H7 (cell line): Measurements from ENCODE around the gene RBM27. TPM values are rescaled to one million over a fixed set of nuclear protein-coding genes. Genes with fewer than 3 reads are reported as not detected.

Source experiments
- DNase-seq: peaks from one replicate; pipeline ENCODE4 v3.0.0; 2012
- H3K27me3 ChIP-seq: 2 replicates; pipeline ENCODE4 v1.6.0; 2011; ENCODE audit warnings: mild to moderate bottlenecking, low read length; ENCODE audit not compliant: control insufficient read depth, insufficient read depth
- H3K36me3 ChIP-seq: replicated peaks from 2 replicates; pipeline ENCODE4 v1.5.1; 2011; ENCODE audit warnings: low read length; ENCODE audit not compliant: control insufficient read depth, insufficient read depth
- H3K4me3 ChIP-seq: 2 replicates; pipeline ENCODE4 v1.5.1; 2011; ENCODE audit warnings: low read depth, mild to moderate bottlenecking, control low read depth, low read length, moderate library complexity; ENCODE audit not compliant: insufficient read depth
- total RNA-seq: library from RNA; depleted of rRNA; stranded (reverse); fragments of >200 nt; shearing (Covaris generic); gene quantifications from 2 replicates; pipeline ENCODE4 v1.2.3, GENCODE V29; 2014; rRNA removed

The RBM27 gene
- total RNA-seq, 1 experiment from 2014 or later, result 22.7 TPM

- H3K4me3 ChIP-seq, result no peak overlapping the region
- no peaks in the 10 kb centered on the region for H3K27me3 ChIP-seq
- DNase-seq, result no peak
- H3K36me3 ChIP-seq, result no peaks in the 10 kb centered on the region; the same call in none of the 2 replicates
These were observed 18.6 kb downstream of the RBM27 start for GRCh38 chr5:146222005-146222404.

- no peaks in the 10 kb centered on the region; the same call in none of the 2 replicates for H3K36me3 ChIP-seq
- DNase-seq, result no peak
- no peak overlapping the region for H3K4me3 ChIP-seq
- no peaks in the 10 kb centered on the region for H3K27me3 ChIP-seq
These were observed 19.8 kb downstream of the RBM27 start for GRCh38 chr5:146223179-146223578.

DNA sequence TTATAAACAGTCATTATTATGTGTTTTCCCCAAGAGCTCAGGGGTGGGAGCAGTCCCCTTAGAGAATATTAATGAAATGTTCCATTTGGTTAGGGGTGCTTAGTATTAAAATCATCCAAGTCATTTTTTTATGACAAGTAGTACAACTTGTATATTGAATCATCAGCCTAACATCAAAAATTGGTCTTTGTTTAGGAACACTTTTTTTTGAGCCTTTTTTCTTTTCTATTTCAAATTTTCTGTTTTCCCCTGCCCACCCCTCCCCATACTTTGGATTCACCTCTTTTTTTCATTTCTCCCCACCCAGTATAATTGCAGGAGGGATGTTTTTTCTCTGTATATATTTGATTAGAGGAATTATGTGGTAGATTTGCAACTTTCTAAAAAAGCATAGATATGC lies 25.8 kb downstream of the RBM27 start:
- no peak for DNase-seq
- Histone ChIP-seq H3K4me3 (no peak overlapping the region), H3K36me3 (peaks cover 8% of the 10 kb centered on the region)

GRCh38 chr5:146232223-146232622 lies 28.8 kb downstream of the RBM27 start:
- H3K4me3 ChIP-seq, result no peak overlapping the region
- no peak for DNase-seq
- peaks cover 11% of the 10 kb centered on the region for H3K36me3 ChIP-seq
- H3K27me3 ChIP-seq, result no peaks in the 10 kb centered on the region

More for the DNA sequence above, 25.8 kb downstream of the RBM27 start:
- H3K27me3 ChIP-seq, result no peaks in the 10 kb centered on the region

DNA sequence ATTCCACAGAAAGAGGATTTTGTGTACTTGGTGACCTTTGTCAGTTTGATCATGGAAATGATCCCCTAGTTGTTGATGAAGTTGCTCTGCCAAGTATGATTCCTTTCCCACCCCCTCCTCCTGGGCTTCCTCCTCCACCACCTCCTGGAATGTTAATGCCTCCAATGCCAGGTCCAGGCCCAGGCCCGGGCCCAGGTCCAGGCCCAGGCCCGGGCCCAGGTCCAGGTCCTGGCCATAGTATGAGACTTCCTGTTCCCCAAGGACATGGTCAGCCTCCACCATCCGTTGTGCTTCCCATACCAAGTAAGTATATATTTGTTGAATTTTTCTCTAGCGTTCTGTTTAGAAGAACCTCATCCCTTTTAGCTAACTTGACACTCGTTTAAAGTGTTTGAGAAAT lies 30.0 kb downstream of the RBM27 start:
- Histone ChIP-seq H3K27me3 (no peaks in the 10 kb centered on the region), H3K4me3 (no peak overlapping the region), H3K36me3 (peaks cover 11% of the 10 kb centered on the region)
- no peak for DNase-seq

- Histone ChIP-seq H3K36me3 (peaks cover 7% of the 10 kb centered on the region), H3K27me3 (no peaks in the 10 kb centered on the region), H3K4me3 (no peak overlapping the region)
- DNase-seq, result no peak
These were observed 35.6 kb downstream of the RBM27 start for GRCh38 chr5:146238973-146239372.

GRCh38 chr5:146240951-146241350 lies 37.5 kb downstream of the RBM27 start:
- H3K27me3 ChIP-seq, result no peaks in the 10 kb centered on the region
- no peak overlapping the region for H3K4me3 ChIP-seq
- H3K36me3 ChIP-seq, result peaks cover 7% of the 10 kb centered on the region
- no peak for DNase-seq

DNA sequence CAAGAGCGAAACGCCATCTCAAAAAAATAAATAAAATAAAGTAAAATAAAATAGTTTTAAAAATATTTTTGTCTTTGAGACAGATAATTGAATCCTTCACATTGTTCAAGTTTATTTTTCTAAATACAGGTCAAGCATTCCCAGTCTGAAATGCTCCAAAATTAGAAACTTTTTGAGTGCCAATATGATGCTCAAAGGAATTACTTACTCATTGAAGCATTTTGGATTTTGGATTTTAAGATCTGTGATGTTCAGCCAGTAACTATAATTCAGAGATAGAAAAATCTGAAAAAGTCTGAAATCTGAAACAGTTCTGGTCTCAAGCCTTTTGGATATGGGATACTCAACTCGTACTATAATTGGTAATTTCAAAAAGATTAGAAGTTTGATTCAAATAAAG lies 39.8 kb downstream of the RBM27 start:
- DNase-seq, result no peak
- peaks cover 4% of the 10 kb centered on the region for H3K36me3 ChIP-seq
- H3K27me3 ChIP-seq, result no peaks in the 10 kb centered on the region
- no peak overlapping the region for H3K4me3 ChIP-seq

DNA sequence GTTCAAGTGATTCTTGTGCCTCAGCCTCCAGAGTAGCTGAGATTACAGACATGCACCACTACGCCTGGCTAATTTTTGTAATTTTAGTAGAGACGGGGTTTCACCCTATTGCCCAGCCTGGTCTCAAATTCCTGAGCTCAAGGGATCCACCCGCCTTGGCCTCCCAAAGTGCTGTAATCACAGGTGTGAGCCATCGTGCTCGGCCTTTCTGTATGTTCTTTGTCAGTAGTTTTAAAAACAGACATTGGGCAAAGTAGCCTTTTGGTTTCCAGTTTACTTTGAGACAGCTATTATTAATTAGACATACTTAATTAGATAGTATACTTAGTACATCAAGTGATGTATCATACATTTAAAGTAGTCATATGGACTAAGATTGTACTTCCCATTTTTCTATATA lies 45.2 kb downstream of the RBM27 start:
- Histone ChIP-seq H3K36me3 (peaks cover 6% of the 10 kb centered on the region), H3K27me3 (no peaks in the 10 kb centered on the region), H3K4me3 (no peak overlapping the region)
- no peak for DNase-seq

DNA sequence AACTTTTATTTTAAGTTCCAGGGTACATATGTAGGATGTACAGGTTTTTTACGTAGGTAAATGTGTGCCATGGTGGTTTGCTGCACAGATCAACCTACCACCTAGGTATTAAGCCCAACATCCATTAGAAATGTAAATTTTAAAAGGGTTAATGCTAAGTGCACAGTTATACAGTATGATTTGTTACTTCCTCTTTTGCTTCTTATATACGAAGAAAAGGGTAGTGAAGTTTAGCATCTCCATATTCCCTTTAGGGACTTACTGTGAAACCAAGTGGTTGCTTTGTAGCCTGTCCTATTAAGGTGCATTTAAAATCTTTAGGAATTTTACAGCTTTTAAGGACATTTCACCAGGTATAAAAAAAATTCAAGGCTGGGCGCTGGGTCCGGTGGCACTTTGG lies 46.4 kb downstream of the RBM27 start:
- Histone ChIP-seq H3K27me3 (no peaks in the 10 kb centered on the region), H3K36me3 (peaks cover 6% of the 10 kb centered on the region), H3K4me3 (no peak overlapping the region)
- no peak for DNase-seq

Other genes starting within 250 kb of the RBM27 start
- 0.44 and 0.59 TPM in 2 replicates for gene PLAC8L1, start 98.0 kb upstream of the RBM27 start, total RNA-seq
- 186 and 218 TPM in 2 replicates for gene LARS1, start 21.0 kb upstream of the RBM27 start, total RNA-seq
- 0.28 TPM in 1 of 2 replicates, not detected in the other for gene POU4F3, start 135.2 kb downstream of the RBM27 start, total RNA-seq
- 97.1 and 120 TPM in 2 replicates for gene TCERG1, start 243.7 kb downstream of the RBM27 start, total RNA-seq